HG03520 (cell line): ENCODE results near the gene SWT1.
"Not testable (repeated sequence)": the region's sequence is repeated elsewhere in the genome, so short reads cannot be mapped to it uniquely, and the experiment has no call there.

Experiments used
- ATAC-seq: cut with Tn5 transposase; IDR thresholded peaks from one replicate; pipeline ENCODE4 v1.9.1; 2021; ENCODE audit warnings: mild to moderate bottlenecking, moderate library complexity; ENCODE audit not compliant: unreplicated experiment

Gene SWT1

DNA sequence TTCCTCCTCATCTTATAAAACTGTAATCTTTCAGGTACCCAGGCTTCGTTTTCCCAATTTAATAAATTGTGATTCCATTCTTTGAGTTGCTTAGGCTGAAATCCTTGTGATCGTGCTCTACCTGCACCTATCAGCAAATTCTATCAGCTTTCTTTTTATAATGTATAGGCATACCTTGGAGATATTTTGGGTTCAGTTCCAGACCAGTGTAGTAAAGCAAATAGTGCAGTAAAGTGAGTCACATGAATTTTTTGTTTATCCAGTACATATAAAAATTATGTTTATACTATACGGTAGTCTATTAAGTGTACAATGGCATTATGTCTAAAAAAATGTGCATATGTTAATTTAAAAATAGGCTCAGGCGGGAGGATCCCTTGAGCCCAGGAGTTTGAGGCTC is 5.5 kb downstream of the SWT1 start:
- no peak for ATAC-seq

DNA sequence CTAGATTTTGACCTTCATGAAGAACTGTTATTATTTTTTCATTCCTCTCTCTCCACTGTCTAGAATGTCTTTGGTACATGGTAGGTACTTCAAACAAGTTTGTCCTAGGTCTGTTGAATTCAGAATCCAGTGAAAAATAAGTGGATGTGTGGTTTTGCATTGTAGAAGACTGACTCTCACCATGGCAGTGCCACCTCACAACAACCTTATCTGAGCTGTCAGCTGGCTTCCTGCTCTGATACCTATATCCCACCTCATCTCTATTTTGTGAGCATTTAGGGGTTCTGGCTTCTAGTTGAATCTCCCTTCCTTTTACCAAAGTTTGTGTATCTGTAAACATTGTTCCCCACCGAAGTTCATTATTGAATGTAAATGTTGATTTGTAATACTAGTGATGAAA is 9.1 kb downstream of the SWT1 start:
- no peak for ATAC-seq

DNA sequence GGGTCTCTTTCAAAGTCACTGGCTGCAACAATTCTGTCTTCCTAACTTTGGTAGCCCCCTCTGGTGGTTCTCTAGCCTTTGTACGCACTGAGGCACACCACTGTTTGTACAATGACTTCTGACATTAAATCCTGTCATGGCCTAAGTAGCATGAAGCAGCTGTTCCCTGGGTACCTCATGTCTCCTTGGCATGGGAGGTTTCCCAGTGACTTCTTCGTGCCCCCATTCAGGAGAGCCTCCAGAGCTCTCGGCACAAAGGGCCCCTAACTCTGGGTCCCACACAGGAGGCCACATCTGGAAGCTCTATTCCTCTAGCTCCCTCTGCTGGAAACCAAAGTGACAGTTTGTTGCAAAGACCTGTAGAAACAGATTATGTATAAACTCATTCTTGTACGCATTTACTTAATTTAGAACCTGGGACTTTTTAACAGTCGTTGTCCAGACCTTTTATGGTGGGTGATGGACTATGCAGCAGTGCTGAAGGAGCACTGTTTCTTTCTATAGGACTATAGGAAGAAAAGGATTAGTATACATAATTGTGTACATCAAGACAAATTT is 13.4 kb downstream of the SWT1 start:
- peak; percentile 90 for ATAC-seq

DNA sequence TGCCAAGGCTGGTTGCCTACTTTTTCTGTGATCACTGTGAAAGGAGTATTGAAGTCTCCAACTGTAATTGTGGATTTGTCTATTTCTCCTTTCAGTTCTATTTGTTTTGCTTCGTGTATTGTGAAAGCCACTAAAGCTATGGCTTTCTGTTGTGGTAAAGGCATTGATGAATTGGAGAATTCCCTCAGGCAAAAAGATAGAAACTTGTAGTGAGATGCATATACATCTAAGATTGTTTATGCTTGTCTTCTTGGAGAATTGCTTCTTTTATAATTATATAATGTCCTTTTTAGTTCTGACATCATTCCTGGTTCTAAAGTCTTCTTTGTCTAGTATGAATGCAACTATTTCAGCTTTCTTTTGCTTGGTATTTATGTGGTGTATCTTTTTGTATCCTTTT is 36.8 kb downstream of the SWT1 start:
- no peak for ATAC-seq

DNA sequence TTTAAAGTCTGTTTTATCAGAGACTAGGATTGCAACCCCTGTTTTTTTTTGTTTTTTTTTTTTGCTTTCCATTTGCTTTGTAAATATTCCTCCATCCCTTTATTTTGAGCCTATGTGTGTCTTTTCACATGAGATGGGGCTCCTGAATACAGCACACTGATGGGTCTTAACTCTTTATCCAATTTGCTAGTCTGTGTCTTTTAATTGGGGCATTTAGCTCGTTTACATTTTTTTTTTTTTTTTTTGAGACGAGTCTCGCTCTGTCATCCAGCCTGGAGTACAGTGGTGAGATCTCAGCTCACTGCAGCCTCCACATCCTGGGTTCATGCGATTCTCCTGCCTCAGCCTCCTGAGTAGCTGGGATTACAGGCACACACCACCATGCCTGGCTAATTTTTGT is 41.7 kb downstream of the SWT1 start:
- not testable (repeated sequence) for ATAC-seq

DNA sequence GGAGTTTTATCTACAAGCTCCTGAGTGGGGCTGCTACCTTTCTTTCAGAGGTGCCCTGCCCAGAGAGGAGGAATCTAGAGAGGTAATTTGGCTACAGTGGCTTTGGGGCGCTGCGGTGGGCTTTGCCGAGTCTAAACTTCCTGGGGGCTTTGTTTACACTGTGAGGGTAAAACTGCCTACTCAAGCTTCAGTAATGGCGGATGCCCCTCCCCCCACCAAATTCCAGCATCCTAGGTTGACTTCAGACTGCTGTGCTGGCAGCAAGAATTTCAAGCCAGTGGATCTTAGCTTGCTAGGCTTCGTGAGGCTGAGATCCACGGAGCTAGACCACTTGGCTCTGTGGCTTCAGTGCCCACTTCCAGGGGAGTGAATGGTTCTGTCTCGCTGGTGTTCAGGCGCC is 43.9 kb downstream of the SWT1 start:
- ATAC-seq, result no peak

DNA sequence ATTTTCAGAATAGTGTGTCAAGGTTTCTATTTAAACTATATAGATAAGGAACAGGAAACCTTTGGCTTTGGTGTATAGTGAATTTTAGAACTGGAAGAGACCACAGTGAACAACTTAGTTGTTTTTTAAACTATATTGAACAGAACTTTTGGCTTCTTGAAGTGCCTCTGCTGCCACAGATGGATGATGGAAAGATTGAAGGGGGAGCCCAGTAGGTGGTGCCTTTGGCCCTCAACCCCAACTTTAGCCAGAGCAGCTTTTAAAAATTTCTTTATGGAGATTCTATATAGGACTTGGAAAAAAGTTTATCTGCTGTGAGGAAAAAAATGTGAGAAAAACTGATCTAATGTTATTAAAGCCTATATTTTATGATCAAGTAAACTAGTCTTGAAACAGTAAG is 50.2 kb downstream of the SWT1 start:
- ATAC-seq, result no peak

DNA sequence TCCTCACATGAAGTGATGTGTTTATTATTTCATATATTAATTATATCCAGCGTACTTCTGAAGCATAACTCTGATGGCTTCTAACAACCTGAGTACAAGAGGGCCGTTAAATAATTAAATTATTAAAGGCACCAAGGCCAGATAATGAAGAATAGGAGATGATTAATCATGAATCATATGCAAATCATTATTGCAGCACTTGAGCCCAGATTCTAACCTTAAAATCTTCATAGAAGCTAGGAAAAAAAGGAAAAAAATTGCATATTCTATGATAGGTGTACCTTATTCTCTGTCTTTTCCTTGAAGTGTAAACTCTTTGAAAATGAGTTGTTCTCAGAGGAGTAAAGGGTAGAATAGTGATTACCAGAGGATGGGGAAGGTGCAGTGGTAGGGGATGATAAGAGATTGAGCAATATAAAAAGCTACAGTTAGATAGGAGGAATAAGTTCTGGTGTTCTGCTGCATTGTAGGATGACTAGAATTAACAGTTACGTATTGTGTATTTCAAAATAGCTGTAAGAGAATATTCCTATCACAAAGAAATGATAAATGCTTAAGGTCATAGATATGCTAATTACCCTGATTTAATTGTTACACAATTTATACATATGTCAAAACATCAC is 51.1 kb downstream of the SWT1 start:
- no peak for ATAC-seq

DNA sequence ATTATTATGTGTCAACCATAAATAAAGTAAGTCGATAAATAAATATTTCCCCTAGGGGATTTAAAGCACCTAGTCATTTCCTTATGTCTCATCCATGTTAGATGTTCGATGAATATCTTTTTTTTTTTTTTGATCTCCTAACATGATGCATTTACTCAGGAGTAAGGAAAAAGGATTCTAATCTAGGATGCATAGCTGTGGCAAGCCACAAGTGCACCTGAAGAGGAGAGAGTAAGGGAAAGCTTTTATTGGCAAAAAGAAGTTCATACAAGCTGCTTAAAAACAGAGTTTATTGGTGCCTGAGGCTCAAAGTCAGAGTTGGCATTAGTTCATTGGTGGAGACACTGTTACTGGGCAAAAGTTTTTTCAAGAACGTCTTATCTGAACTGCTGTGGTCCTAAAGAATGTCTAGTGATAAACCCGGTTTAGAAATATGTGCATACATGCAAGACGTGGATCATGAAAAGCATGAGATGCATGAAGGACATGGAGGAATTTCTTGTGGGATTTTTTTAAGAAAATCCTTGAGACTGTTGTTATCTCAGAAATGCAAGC is 51.7 kb downstream of the SWT1 start:
- no peak for ATAC-seq

DNA sequence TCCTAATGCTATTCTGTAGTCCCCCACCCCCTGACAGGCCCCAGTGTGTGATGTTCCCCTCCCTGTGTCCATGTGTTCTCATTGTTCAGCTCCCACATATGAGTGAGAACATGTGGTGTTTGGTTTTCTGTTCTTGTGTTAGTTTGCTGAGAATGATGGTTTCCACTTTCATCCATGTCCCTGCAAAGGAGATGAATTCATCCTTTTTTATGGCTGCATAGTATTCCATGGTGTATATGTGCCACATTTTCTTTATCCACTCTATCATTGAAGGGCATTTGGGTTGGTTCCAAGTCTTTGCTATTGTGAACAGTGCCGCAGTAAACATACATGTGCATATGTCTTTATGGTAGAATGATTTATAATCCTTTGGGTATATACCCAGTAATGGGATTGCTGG is 52.4 kb downstream of the SWT1 start:
- ATAC-seq, result not testable (repeated sequence)

DNA sequence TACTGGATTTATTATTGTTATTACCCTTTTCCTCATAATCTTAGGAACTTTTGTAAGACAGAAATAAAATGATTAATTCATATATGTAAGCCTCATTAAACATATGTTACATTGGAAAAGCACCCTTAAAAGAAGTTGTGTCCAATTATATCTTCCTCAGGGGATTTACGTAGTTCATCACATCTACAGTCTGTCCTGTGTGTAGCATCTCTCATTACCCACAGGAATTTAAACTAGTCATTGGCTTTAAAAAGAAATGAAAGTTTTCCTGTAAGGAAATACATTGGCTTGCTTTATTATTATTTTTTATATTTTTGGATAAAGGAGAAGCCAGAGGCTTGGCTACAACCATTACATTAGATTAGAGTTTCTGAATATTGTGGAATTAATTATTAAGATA is 56.1 kb downstream of the SWT1 start:
- no peak for ATAC-seq

DNA sequence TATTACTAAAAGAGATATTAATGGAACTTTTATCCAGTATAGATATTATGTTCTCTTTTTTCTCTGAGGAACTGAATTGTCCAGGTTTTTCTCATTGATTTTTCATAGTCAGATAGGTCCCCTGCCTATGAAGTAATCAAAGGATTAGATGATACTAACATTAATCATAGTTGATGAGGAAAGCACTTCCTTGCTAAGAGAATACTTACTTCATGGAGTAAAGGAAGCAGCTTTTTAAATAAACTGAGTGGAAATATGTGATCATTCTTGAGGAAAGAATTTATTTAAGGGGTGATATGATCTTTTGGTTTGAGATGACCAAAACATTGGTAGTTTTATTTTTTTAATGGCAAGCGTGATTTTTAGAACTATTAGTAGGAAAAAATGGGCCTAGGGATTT is 58.9 kb downstream of the SWT1 start:
- ATAC-seq, result no peak

DNA sequence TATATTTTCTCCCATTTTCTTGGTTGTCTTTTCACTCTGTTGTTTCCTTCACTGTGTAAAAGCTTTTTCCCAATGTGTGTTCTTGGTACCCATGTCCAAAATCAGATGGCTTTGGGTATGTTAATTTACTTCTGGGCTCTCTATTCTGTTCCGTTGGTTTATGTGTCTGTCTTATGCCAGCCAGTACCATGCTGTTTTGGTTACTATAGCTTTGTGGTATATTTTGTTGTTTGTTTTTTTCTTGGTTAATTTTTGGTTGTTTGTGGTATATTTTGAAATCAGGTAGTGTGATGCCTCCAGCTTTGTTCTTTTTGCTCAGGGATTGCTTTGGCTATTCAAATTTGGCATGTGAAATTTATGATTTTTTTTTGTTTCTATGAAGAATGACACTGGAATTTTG is 67.2 kb downstream of the SWT1 start:
- ATAC-seq, result no peak

DNA sequence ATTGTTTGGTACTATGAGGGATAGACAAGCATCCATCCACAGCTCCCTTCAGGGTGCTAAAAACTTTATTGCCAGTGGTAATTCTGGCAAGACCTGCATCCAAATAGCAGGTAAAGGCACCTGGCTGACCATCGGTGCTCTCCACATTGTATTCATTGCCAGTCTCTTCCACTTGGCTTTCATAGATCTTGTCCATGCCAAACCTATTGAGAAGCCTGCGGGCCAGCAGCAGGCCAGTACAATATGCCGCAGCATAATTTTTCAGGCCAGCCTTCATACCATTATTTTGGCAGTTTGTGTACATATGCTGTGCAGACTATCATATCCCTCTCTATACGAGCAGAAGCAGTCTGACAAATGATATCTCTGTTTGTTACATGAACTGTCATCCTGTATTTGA is 70.2 kb downstream of the SWT1 start:
- ATAC-seq, result no peak

DNA sequence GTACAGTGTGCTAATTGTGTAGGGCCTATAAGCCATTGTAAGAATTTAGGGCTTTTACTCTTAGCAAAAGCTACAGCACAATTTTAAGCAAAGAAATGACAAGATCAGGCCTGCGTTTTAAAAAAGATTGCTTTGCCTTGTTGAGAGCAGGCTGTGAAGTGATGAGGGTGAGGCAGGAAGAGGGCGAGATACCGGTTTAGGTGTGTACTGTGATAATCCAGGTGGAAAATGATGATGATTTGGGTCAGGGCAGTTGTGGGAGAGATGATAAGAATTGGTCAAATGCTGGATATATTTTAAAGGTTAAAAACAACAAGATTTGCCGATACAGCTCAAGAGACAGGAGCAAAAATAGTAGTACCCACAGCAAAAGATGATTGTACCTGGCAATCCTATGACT is 72.0 kb downstream of the SWT1 start:
- no peak for ATAC-seq

DNA sequence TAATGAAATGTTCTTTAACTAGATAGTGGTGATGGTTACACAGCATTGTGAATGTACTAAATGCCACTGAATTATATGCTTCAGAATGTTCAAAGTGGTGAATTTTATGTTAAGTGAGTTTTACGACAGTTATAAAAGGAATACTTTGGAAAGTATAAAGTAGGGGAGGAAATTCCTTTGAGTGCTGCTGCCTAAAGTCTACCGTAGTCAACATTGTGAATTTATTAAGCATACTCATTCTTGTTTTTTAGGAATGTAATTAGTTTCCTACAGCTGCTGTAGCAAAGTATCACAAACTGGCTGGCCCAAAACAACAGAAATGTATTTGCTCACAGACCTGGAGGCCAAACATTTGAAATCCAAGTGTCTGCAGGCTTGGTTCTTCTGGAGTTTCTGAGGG is 73.0 kb downstream of the SWT1 start:
- no peak for ATAC-seq

DNA sequence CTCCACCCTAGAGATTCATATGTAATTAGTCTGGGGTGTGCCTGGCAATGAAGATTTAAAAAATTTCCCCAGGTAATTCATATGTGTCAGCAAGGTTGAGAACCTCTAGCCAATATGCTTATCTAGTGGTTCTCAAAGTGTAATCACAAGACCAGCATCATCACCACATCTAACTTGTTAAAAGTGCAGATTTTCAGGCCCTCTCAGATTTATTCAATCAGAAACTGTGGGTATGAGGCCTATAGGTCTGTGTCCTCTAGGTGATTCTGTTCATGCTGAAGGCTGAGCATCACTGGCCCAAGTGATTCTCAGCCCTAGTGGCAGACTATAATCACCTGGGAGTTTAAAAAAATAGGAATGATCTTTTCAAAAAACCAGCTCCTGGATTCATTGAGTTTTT is 75.9 kb downstream of the SWT1 start:
- ATAC-seq, result no peak

DNA sequence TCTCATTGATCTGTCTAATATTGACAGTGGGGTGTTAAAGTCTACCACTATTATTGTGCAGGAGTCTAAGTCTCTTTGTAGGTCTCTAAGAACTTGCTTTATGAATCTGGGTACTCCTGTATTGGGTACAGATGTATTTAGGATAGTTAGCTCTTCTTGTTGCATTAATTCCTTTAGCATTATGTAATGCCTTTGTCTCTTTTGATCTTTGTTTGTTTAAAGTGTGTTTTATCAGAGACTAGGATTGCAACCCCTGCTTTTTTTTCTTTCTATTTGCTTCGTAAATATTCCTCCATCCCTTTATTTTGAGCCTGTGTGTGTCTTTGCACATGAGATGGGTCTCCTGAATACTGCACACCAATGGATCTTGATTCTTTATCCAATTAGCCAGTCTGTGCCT is 77.2 kb downstream of the SWT1 start:
- not testable (repeated sequence) for ATAC-seq

DNA sequence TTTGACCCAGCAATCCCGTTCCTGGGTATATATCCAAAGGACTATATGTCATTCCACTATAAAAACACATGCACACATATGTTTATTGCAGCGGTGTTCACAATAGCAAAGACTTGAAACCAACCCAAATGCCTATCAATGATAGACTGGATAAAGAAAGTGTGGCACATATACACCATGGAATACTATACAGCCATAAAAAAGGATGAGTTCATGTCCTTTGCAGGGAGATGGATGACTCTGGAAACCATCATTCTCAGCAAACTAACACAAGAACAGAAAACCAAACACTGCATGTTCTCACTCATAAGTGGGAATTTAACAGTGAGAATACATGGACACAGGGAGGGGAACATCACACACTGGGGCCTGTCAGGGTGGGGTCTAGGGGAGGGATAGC is 80.2 kb downstream of the SWT1 start:
- ATAC-seq, result not testable (repeated sequence)

DNA sequence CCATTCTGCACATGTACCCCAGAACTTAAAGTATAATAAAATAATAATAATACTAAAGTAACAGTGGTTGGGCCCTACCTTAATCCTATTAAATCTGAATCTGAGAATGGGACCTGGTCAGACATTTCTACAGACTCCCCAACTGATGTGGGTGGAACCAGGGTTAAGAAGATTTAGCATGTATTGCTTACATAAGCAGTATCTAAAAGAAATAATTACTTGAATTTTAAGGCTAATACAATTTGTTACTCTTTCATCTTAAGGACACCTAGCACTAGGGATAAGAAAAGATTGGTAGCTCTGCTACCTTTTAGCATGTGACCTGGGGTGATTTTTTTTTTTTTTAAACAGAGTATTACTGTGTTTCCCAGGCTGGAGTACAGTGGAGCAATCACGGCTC is 80.7 kb downstream of the SWT1 start:
- ATAC-seq, result no peak

DNA sequence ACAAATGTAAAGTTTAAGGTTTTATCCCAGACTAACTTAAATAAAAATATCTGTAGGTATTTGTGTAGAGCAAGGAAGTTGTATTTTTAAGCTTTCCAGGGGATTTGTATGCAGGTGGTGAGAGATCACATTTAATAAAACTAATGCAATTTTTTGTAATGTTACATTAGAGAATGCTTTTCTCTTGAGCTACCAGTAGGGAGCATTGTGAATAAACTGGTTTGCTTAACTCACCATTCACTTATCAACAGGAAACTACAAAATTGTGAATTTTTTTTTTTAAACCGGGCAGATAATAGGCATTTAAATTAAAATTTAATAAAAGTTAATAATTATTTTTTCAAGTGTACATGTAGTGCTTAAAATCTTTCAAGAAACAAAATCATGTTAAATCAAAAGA is 81.5 kb downstream of the SWT1 start:
- no peak for ATAC-seq

DNA sequence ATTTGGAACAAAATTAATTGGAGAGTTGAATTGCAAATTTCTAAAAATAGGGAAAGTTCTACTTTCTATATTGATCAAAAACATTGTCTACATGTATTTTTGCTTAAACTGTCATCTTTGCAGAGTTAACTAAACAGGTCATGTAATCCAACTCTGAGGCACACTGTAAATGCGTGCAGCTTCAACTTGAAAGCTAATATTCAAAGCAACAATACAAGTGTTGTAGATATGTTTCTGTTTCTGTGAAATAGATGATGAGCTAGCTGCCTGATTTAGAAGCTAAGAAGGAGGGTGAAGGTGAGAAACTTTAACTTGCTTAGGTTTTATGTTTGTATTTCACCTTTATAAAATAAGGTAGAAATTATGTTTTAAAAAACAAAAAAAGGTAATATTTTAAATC is 82.9 kb downstream of the SWT1 start:
- ATAC-seq, result no peak

DNA sequence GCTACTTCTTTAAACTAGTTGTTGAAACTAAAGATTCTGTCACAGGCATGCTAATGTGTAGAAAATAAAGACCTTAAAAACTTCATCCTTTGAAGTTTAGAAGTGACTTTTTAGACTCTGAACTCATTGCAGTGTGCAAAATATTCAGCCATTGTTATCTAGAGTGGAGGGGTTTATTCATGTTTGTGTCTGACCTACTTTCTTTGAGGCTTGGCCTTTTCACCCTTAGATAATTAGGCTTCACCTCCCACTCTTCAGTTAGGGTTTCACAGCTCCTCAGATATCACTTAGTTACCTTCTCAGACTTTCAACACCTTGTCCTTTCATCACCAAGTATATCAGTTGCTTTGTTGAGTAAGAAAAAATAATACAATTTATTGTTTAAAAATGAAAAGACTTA is 84.2 kb downstream of the SWT1 start:
- ATAC-seq, result no peak
